GM10248 (cell line): ENCODE measurements around the gene NLRP13.

Experiments used
- CTCF ChIA-PET: fragments of 300-600 bp; sonication (Branson Sonifier 250); formaldehyde crosslinking; extraction: SDS; loops from one replicate; lab custom pipeline; 2021; ENCODE audit warnings: antibody characterized with exemption; lab: Yijun Ruan, JAX
- POLR2A ChIA-PET: fragments of 350-650 bp; sonication (Branson Sonifier 250); formaldehyde crosslinking; extraction: SDS; loops from one replicate; lab custom pipeline; 2020; ENCODE audit warnings: antibody characterized with exemption; lab: Yijun Ruan, JAX
- DNase-seq: peaks from one replicate; pipeline ENCODE4 v3.0.0; 2012; ENCODE audit errors: extremely low spot score
- CTCF ChIP-seq: IDR thresholded peaks from 2 replicates; pipeline ENCODE4 v1.5.1; 2012; ENCODE audit warnings: mild to moderate bottlenecking, low read depth; ENCODE audit errors: extremely low read depth, missing control alignments, control extremely low read depth

NLRP13 gene

GRCh38 chr19:55855160-55855559 lies 77.0 kb downstream of the NLRP13 start:
- TF ChIP-seq CTCF: no peak
- ChIA-PET CTCF (no interaction called here), POLR2A (no interaction called here)
- DNase-seq: no peak
